Suprapubic skin (tissue), 4 donors: Measurements from ENCODE around the gene PRELID1.

ENCODE experiments used
- EP300 ChIP-seq: sonication (generic); formaldehyde crosslinking; IDR thresholded peaks from one replicate; pipeline ENCODE4 v1.6.1; 2017; ENCODE audit warnings: antibody characterized with exemption
- POLR2A ChIP-seq, 2 donors: fragments of 450-650 bp; IDR thresholded peaks; one replicate each; pipeline ENCODE4 v1.6.1; 2017; ENCODE audit warnings: antibody characterized with exemption in 2 of 2, mild to moderate bottlenecking in 2 of 2, moderate library complexity in 2 of 2
- POLR2AphosphoS5 ChIP-seq, 3 donors: sonication (generic); formaldehyde crosslinking; IDR thresholded peaks; one replicate each; pipeline ENCODE4 v1.6.1; 2017; ENCODE audit warnings: antibody characterized with exemption in 3 of 3
- TF ChIP-seq, protein P1 (sequence below), 2 donors: fragments of 200-600 bp in 1 of 2; fragments of 450-650 bp in 1 of 2; sonication (generic) in 1 of 2; IDR thresholded peaks; one replicate each; pipeline ENCODE4 v1.5.1; 2016 to 2019; ENCODE audit warnings: antibody characterized with exemption in 2 of 2, mild to moderate bottlenecking in 1 of 2, moderate library complexity in 1 of 2

DNA sequence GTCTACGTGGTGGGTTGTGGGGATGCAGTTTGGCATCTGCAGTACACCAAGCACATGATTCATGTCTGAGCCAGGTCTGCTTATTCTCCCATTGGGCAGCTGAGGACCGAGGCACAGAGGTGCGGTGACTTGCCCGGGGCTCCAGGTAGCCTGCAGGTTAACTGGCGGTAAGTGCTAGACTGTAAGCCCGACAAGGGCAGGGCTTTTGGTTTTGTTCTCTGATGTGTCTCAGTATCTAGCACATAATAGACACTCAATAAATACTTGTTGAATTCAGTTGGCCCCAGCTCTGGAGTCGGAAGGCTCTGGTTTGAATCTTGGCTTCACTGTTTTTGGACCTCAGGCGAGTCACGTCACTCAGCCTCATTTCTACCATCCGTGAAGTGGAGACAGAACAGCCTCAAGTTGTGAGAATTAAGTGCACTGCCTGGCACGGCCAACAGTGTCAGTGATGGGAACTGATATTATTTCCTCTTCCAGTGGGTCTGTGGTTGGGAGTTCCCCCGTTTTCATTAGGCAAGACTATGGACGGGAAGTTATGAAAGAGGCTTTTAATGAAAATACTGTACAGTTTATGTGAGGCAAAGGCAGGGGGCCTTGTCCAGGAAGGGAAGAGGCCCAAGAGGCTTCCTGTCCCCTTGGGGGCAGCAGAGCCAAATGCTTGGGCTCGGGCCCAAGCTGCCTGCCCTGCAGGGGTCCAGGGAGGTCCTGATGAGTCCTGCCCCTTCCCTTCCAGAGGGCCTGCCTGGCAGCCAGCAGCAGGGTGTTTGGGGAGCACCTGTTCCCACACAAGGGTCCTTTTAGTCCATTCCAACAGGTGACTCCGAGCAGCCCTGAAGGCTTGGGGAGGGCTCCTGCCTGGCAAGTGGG lies 3.3 kb downstream of the PRELID1 start:
- TF ChIP-seq, protein P1, sequence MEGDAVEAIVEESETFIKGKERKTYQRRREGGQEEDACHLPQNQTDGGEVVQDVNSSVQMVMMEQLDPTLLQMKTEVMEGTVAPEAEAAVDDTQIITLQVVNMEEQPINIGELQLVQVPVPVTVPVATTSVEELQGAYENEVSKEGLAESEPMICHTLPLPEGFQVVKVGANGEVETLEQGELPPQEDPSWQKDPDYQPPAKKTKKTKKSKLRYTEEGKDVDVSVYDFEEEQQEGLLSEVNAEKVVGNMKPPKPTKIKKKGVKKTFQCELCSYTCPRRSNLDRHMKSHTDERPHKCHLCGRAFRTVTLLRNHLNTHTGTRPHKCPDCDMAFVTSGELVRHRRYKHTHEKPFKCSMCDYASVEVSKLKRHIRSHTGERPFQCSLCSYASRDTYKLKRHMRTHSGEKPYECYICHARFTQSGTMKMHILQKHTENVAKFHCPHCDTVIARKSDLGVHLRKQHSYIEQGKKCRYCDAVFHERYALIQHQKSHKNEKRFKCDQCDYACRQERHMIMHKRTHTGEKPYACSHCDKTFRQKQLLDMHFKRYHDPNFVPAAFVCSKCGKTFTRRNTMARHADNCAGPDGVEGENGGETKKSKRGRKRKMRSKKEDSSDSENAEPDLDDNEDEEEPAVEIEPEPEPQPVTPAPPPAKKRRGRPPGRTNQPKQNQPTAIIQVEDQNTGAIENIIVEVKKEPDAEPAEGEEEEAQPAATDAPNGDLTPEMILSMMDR (IDR thresholded peaks at IDR 0.05): no peak
- no peak for TF ChIP-seq POLR2AphosphoS5 (IDR thresholded peaks at IDR 0.05)
- no peak for TF ChIP-seq POLR2A (IDR thresholded peaks at IDR 0.05)
- no peak for TF ChIP-seq EP300
